Smooth muscle cell (in vitro differentiated cells): ENCODE measurements around the gene TP63. TPM values are rescaled to one million over a fixed set of nuclear protein-coding genes. Genes with fewer than 3 reads are reported as not detected.
A peak's percentile ranks its signal among the peaks of the same experiment; 100 is the strongest.

Source experiments
- DNase-seq: peaks from one replicate; lab custom pipeline; 2025; ENCODE audit not compliant: unreplicated experiment; lab: John Stamatoyannopoulos, UW
- H2AFZ ChIP-seq: fragments of 200-600 bp; sonication (generic); 2 replicates; pipeline ENCODE4 v1.6.0; 2016; ENCODE audit warnings: antibody characterized with exemption, low read depth, mild to moderate bottlenecking
- H3F3A ChIP-seq: fragments of 200-600 bp; sonication (generic); 2 replicates; pipeline ENCODE4 v1.6.0; 2017; ENCODE audit warnings: antibody characterized with exemption, low read depth
- H3K27ac ChIP-seq: fragments of 200-600 bp; sonication (generic); 2 replicates; pipeline ENCODE4 v1.5.1; 2016; ENCODE audit warnings: low read depth, mild to moderate bottlenecking
- H3K27me3 ChIP-seq: fragments of 200-600 bp; sonication (generic); 2 replicates; pipeline ENCODE4 v1.6.1; 2016; ENCODE audit warnings: low read depth, mild to moderate bottlenecking
- H3K36me3 ChIP-seq: fragments of 200-600 bp; sonication (generic); 2 replicates; pipeline ENCODE4 v1.5.1; 2016; ENCODE audit warnings: low read depth
- H3K4me1 ChIP-seq: fragments of 200-600 bp; sonication (generic); 2 replicates; pipeline ENCODE4 v1.5.1; 2016; ENCODE audit warnings: low read depth
- H3K4me2 ChIP-seq: fragments of 200-600 bp; sonication (generic); 2 replicates; pipeline ENCODE4 v1.6.0; 2016; ENCODE audit warnings: mild to moderate bottlenecking
- H3K4me3 ChIP-seq: fragments of 200-600 bp; sonication (generic); 2 replicates; pipeline ENCODE4 v1.5.1; 2016; ENCODE audit warnings: mild to moderate bottlenecking
- H3K79me2 ChIP-seq: fragments of 200-600 bp; sonication (generic); 2 replicates; pipeline ENCODE4 v1.6.0; 2016; ENCODE audit warnings: low read depth, mild to moderate bottlenecking
- H3K9ac ChIP-seq: fragments of 200-600 bp; sonication (generic); 2 replicates; pipeline ENCODE4 v1.6.0; 2016; ENCODE audit warnings: low read depth
- H3K9me3 ChIP-seq: fragments of 200-600 bp; sonication (generic); replicated peaks from 2 replicates; pipeline ENCODE4 v1.5.1; 2016; ENCODE audit warnings: low read depth
- H4K20me1 ChIP-seq: fragments of 200-600 bp; sonication (generic); 2 replicates; pipeline ENCODE4 v1.6.0; 2016; ENCODE audit warnings: low read depth
- CTCF ChIP-seq: fragments of 200-600 bp; sonication (generic); IDR thresholded peaks from 2 replicates; pipeline ENCODE4 v1.5.1; 2017; ENCODE audit warnings: borderline replicate concordance, mild to moderate bottlenecking, antibody characterized with exemption; ENCODE audit not compliant: insufficient read depth, poor library complexity, severe bottlenecking
- WGBS: methylation state at CpG from one replicate; pipeline ENCODE4 v1.1.7; 2016; ENCODE audit warnings: low lambda C conversion rate; 5-methylcytosine and 5-hydroxymethylcytosine counted together
- polyA plus RNA-seq: library from polyadenylated mRNA; unstranded; fragments of >200 nt; fragmentation: Nextera tagmentation; extraction: Ambion mirVana; gene quantifications from 2 replicates; pipeline ENCODE4 v1.2.1, GENCODE V29; 2016
- total RNA-seq: library from RNA; depleted of rRNA; stranded (reverse); fragments of >200 nt; gene quantifications from 2 replicates; pipeline ENCODE4 v1.2.3, GENCODE V29; 2014

The TP63 gene
- total and polyA plus RNA-seq, 2 experiments from 2014 or later, result 1.9 to 27.1 TPM

GRCh38 chr3:189792046-189792929 is 161.1 kb downstream of the TP63 start:
- no peak for DNase-seq
- peak overlapping the region; percentile 30 for H3K4me3 ChIP-seq
- no peak overlapping the region for H3K9ac ChIP-seq
- H3K27me3 ChIP-seq, result no peaks in the 10 kb centered on the region
- no peaks in the 10 kb centered on the region for H3K9me3 ChIP-seq
- H3K36me3 ChIP-seq, result no peaks in the 10 kb centered on the region
- no peaks in the 10 kb centered on the region for H4K20me1 ChIP-seq
- peaks cover 7% of the 10 kb centered on the region for H3K79me2 ChIP-seq
- peak overlapping the region; percentile 6 for H3K4me2 ChIP-seq
- H2AFZ ChIP-seq, result no peak overlapping the region
- no peak for TF ChIP-seq CTCF
- WGBS, result 86% methylated on average over 7 of the region's 7 CpGs
- no peaks in the 10 kb centered on the region for H3F3A ChIP-seq
- H3K27ac ChIP-seq, result no peak overlapping the region
- H3K4me1 ChIP-seq, result no peaks in the 10 kb centered on the region

- WGBS, result 90% methylated on average over 3 of the region's 3 CpGs
- Histone ChIP-seq H3K27ac (no peak overlapping the region), H3F3A (no peaks in the 10 kb centered on the region), H3K4me1 (no peaks in the 10 kb centered on the region), H3K9me3 (no peaks in the 10 kb centered on the region), H3K79me2 (peaks cover 7% of the 10 kb centered on the region), H3K27me3 (no peaks in the 10 kb centered on the region), H3K9ac (no peak overlapping the region), H3K4me3 (no peak overlapping the region), H4K20me1 (no peaks in the 10 kb centered on the region), H2AFZ (no peak overlapping the region), H3K4me2 (no peak overlapping the region), H3K36me3 (no peaks in the 10 kb centered on the region)
- no peak for TF ChIP-seq CTCF
- DNase-seq, result no peak
Measured at GRCh38 chr3:189794518-189794917, 163.3 kb downstream of the TP63 start.

DNA sequence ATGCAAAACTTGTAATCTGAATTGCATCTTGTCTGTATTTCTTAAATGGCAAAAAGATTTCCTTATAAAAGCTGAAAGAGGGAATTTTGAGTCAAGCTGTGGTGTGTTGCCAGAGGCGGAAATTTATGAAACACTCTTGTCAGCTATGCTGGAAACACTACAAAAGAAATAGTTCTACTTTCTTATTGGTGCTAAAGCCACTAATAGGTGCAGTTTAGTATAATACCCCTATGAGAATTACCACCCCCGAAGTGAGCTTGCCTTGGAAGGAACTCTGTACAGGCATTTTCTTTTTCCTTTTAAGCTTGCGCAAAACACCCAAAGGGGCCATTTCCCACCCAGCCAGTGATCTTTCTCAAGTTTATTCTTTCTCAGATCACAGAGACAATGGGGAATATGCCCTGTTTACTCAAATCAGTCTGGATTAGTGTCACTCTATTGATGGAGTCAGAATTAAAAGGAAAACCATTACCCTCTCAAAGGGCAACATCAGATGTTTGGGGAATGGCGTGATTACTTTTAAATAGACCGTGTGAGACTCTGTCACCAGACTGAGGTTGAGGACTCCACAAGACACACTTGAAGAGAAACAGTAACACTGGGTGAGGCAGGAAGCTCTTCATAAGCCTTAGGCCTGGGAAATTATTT is 166.0 kb downstream of the TP63 start:
- Histone ChIP-seq H3K9me3 (no peaks in the 10 kb centered on the region), H3K36me3 (no peaks in the 10 kb centered on the region), H3K27ac (no peak overlapping the region), H3K4me1 (peaks cover 7% of the 10 kb centered on the region), H3K27me3 (no peaks in the 10 kb centered on the region), H3K4me2 (no peak overlapping the region), H2AFZ (peak overlapping the region; percentile 21), H4K20me1 (no peaks in the 10 kb centered on the region), H3F3A (no peaks in the 10 kb centered on the region), H3K79me2 (peaks cover 7% of the 10 kb centered on the region), H3K9ac (no peak overlapping the region), H3K4me3 (no peak overlapping the region)
- TF ChIP-seq CTCF, result no peak
- no peak for DNase-seq
- WGBS, result 76% methylated on average over 5 of the region's 5 CpGs
